HepG2 (cell line): Measurements from ENCODE around the gene CCND1. TPM values are rescaled to one million over a fixed set of nuclear protein-coding genes. Genes with fewer than 3 reads are reported as not detected.

Experiments used
- ARNT2 ChIP-seq: sonication (generic); formaldehyde crosslinking; IDR thresholded peaks from 2 replicates; pipeline ENCODE4 v1.8.0; 2022; ENCODE audit warnings: mild to moderate bottlenecking, low read depth, missing genetic modification reagents, moderate library complexity
- ARNTL ChIP-seq: sonication (generic); formaldehyde crosslinking; IDR thresholded peaks from 2 replicates; pipeline ENCODE4 v1.4.0; 2020; ENCODE audit warnings: mild to moderate bottlenecking, missing genetic modification reagents
- ATF1 ChIP-seq: IDR thresholded peaks from 2 replicates; pipeline ENCODE4 v1.6.1; 2016; ENCODE audit warnings: mild to moderate bottlenecking, control low read depth
- CAMTA2 ChIP-seq: sonication (generic); formaldehyde crosslinking; IDR thresholded peaks from 2 replicates; pipeline ENCODE4 v1.4.0; 2020; ENCODE audit warnings: mild to moderate bottlenecking, missing genetic modification reagents, borderline replicate concordance
- CEBPB ChIP-seq: IDR thresholded peaks from 2 replicates; pipeline ENCODE4 v1.6.1; 2011; ENCODE audit warnings: low read depth, low read length, improper control_type of control experiment, borderline replicate concordance
- CREB3 ChIP-seq: sonication (generic); formaldehyde crosslinking; IDR thresholded peaks from 2 replicates; pipeline ENCODE4 v1.5.0; 2020; ENCODE audit warnings: missing genetic modification reagents
- DBP ChIP-seq: sonication (generic); formaldehyde crosslinking; IDR thresholded peaks from 2 replicates; pipeline ENCODE4 v1.4.0; 2020; ENCODE audit warnings: missing genetic modification reagents; ENCODE audit errors: not compliant biosample characterization
- EZH2 ChIP-seq: conservative IDR thresholded peaks from 2 replicates; pipeline ENCODE4 v1.6.1; 2012; ENCODE audit warnings: mild to moderate bottlenecking, low read depth, low read length, moderate library complexity
- GMEB1 ChIP-seq: sonication (generic); formaldehyde crosslinking; IDR thresholded peaks from 2 replicates; pipeline ENCODE4 v1.5.1; 2020; ENCODE audit warnings: missing genetic modification reagents, mild to moderate bottlenecking, borderline replicate concordance
- HES4 ChIP-seq: sonication (generic); formaldehyde crosslinking; IDR thresholded peaks from 2 replicates; pipeline ENCODE4 v1.9.0; 2021; ENCODE audit warnings: mild to moderate bottlenecking, missing genetic modification reagents, borderline replicate concordance
- HHEX ChIP-seq: IDR thresholded peaks from 2 replicates; pipeline ENCODE4 v1.6.1; 2016; ENCODE audit warnings: control low read depth
- IKZF4 ChIP-seq: sonication (generic); formaldehyde crosslinking; IDR thresholded peaks from 2 replicates; pipeline ENCODE4 v1.5.1; 2020; ENCODE audit warnings: borderline replicate concordance, mild to moderate bottlenecking, low read depth, missing genetic modification reagents; ENCODE audit errors: not compliant biosample characterization
- ISL2 ChIP-seq: sonication (generic); formaldehyde crosslinking; IDR thresholded peaks from 2 replicates; pipeline ENCODE4 v1.5.0; 2020; ENCODE audit warnings: missing genetic modification reagents
- MAF1 ChIP-seq: sonication (generic); formaldehyde crosslinking; IDR thresholded peaks from 2 replicates; pipeline ENCODE4 v1.5.0; 2020; ENCODE audit warnings: missing genetic modification reagents, borderline replicate concordance
- MLLT10 ChIP-seq: sonication (generic); formaldehyde crosslinking; IDR thresholded peaks from 2 replicates; pipeline ENCODE4 v1.4.0; 2020; ENCODE audit warnings: missing genetic modification reagents
- NCOA1 ChIP-seq: sonication (generic); formaldehyde crosslinking; IDR thresholded peaks from 2 replicates; pipeline ENCODE4 v1.9.0; 2021; ENCODE audit warnings: missing genetic modification reagents
- NFE2L1 ChIP-seq: sonication (generic); formaldehyde crosslinking; IDR thresholded peaks from 2 replicates; pipeline ENCODE4 v1.4.0; 2020; ENCODE audit warnings: missing genetic modification reagents, mild to moderate bottlenecking, borderline replicate concordance
- NFIB ChIP-seq: sonication (generic); formaldehyde crosslinking; IDR thresholded peaks from 2 replicates; pipeline ENCODE4 v1.9.0; 2021; ENCODE audit warnings: missing genetic modification reagents, mild to moderate bottlenecking, borderline replicate concordance
- SETDB1 ChIP-seq: sonication (generic); formaldehyde crosslinking; IDR thresholded peaks from 2 replicates; pipeline ENCODE4 v1.5.1; 2020; ENCODE audit warnings: missing genetic modification reagents, mild to moderate bottlenecking, borderline replicate concordance
- SMARCE1 ChIP-seq: fragments of 450-650 bp; IDR thresholded peaks from 2 replicates; pipeline ENCODE4 v1.6.1; 2017; ENCODE audit warnings: borderline replicate concordance
- SOX5 ChIP-seq: IDR thresholded peaks from 2 replicates; pipeline ENCODE4 v1.6.1; 2016; ENCODE audit warnings: borderline replicate concordance
- SUZ12 ChIP-seq: fragments of 150-350 bp; IDR thresholded peaks from 2 replicates; pipeline ENCODE4 v1.6.1; 2014; ENCODE audit warnings: low read depth, low read length
- TCF12 ChIP-seq, 2 experiments: fragments of 450-650 bp in 1 of 2; sonication (generic) in 1 of 2; formaldehyde crosslinking in 1 of 2; IDR thresholded peaks; 2 replicates each; pipeline versions ENCODE4 v1.6.1 to v1.8.0; 2017 to 2022; ENCODE audit warnings: antibody characterized with exemption in 1 of 2, mild to moderate bottlenecking in 1 of 2, missing genetic modification reagents in 1 of 2, moderate library complexity in 1 of 2
- ZFP90 ChIP-seq: sonication (generic); formaldehyde crosslinking; IDR thresholded peaks from 2 replicates; pipeline ENCODE4 v1.8.0; 2022; ENCODE audit warnings: missing genetic modification reagents, mild to moderate bottlenecking, inconsistent platforms, borderline replicate concordance
- ZNF660 ChIP-seq: sonication (generic); formaldehyde crosslinking; IDR thresholded peaks from 2 replicates; pipeline ENCODE4 v1.5.1; 2020; ENCODE audit warnings: mild to moderate bottlenecking, low read depth, missing genetic modification reagents, borderline replicate concordance
- ZNF674 ChIP-seq: sonication (generic); formaldehyde crosslinking; IDR thresholded peaks from 2 replicates; pipeline ENCODE4 v1.5.0; 2020; ENCODE audit warnings: low read depth, mild to moderate bottlenecking, missing genetic modification reagents
- ZNF720 ChIP-seq: sonication (generic); formaldehyde crosslinking; IDR thresholded peaks from 2 replicates; pipeline ENCODE4 v1.4.0; 2020; ENCODE audit warnings: missing genetic modification reagents
- ZNF737 ChIP-seq: sonication (generic); formaldehyde crosslinking; IDR thresholded peaks from 2 replicates; pipeline ENCODE4 v1.5.0; 2020; ENCODE audit warnings: missing genetic modification reagents, mild to moderate bottlenecking, borderline replicate concordance
- ZNF782 ChIP-seq: sonication (generic); formaldehyde crosslinking; IDR thresholded peaks from 2 replicates; pipeline ENCODE4 v1.4.0; 2020; ENCODE audit warnings: missing genetic modification reagents, mild to moderate bottlenecking, borderline replicate concordance
- ZNF883 ChIP-seq: sonication (generic); formaldehyde crosslinking; IDR thresholded peaks from 2 replicates; pipeline ENCODE4 v1.5.1; 2020; ENCODE audit warnings: mild to moderate bottlenecking, missing genetic modification reagents; ENCODE audit errors: not compliant biosample characterization
- polyA plus RNA-seq, 8 experiments: library from polyadenylated mRNA; depleted of rRNA in 3 of 8; stranded (reverse) in 7 of 8; unstranded in 1 of 8; fragments of >200 nt; fragmentation: Illumina TruSeq in 4 of 8; extraction: Trizol in 4 of 8; gene quantifications; 2 replicates each; pipeline versions ENCODE4 v1.2.1 to v1.2.3, GENCODE V29; 2011 to 2016; ENCODE audit warnings: low read depth in 4 of 8, missing spikeins in 1 of 8, mixed read lengths in 1 of 8; ENCODE audit not compliant: insufficient read depth in 1 of 8
- total RNA-seq, 5 experiments: library from RNA; depleted of rRNA; stranded (reverse); fragments of >200 nt; fragmentation: Illumina TruSeq; extraction: Trizol; gene quantifications; 2 replicates each; pipeline ENCODE4 v1.2.3, GENCODE V29; 2016; ENCODE audit warnings: low read depth in 1 of 5

The CCND1 gene
- total and polyA plus RNA-seq, 2 of the 13 experiments (the other 11 are each of a cell fraction or from before 2014, with no cell fraction given) = 107 to 136 TPM

GRCh38 chr11:69702239-69702691, 61.3 kb downstream of the CCND1 start (continued):
- no peak for TF ChIP-seq DBP
- TF ChIP-seq HES4 (CRISPR knock-in tag) = no peak
- no peak for TF ChIP-seq ZNF782 (CRISPR knock-in tag)
- no peak for TF ChIP-seq CREB3 (CRISPR knock-in tag)
- TF ChIP-seq ZNF883 (CRISPR knock-in tag) = no peak
- no peak for TF ChIP-seq EZH2
- no peak for TF ChIP-seq NFE2L1 (CRISPR knock-in tag)
- no peak for TF ChIP-seq IKZF4 (CRISPR knock-in tag)
- no peak for TF ChIP-seq ZNF737
- no peak for TF ChIP-seq ZNF674 (CRISPR knock-in tag)
- TF ChIP-seq NFIB (CRISPR knock-in tag) = no peak
- no peak for TF ChIP-seq ARNTL (CRISPR knock-in tag)
- no peak for TF ChIP-seq ATF1 (CRISPR knock-in tag)
- TF ChIP-seq ZFP90 = no peak
- no peak for TF ChIP-seq SMARCE1
- no peak for TF ChIP-seq ZNF660 (CRISPR knock-in tag)
- no peak for TF ChIP-seq CEBPB
- no peak for TF ChIP-seq CAMTA2
- no peak for TF ChIP-seq TCF12 (IDR thresholded peaks at IDR 0.05)
- TF ChIP-seq TCF12 (CRISPR knock-in tag; IDR thresholded peaks at IDR 0.05) = no peak
- no peak for TF ChIP-seq MAF1 (CRISPR knock-in tag)
- TF ChIP-seq NCOA1 (CRISPR knock-in tag) = no peak
- no peak for TF ChIP-seq SETDB1
- TF ChIP-seq ISL2 = peak; percentile 57; the same call in 1 of the 2 replicates
- no peak for TF ChIP-seq MLLT10 (CRISPR knock-in tag)
- no peak for TF ChIP-seq ARNT2
- no peak for TF ChIP-seq SUZ12
- TF ChIP-seq HHEX (CRISPR knock-in tag) = no peak
- TF ChIP-seq SOX5 = peak; percentile 84
- no peak for TF ChIP-seq ZNF720 (CRISPR knock-in tag)
- no peak for TF ChIP-seq GMEB1
